DMS153 (cell line): ENCODE measurements around the gene GREM1.

Source experiments
- DNase-seq: peaks from one replicate; lab custom pipeline; 2025; lab: John Stamatoyannopoulos, UW

Gene GREM1

GRCh38 chr15:32781781-32782180 lies 64.0 kb downstream of the GREM1 start:
- no peak for DNase-seq

- no peak for DNase-seq
These were observed 66.8 kb downstream of the GREM1 start for GRCh38 chr15:32784581-32784980.

GRCh38 chr15:32786906-32787305 lies 69.1 kb downstream of the GREM1 start:
- no peak for DNase-seq

GRCh38 chr15:32787949-32788348 lies 70.1 kb downstream of the GREM1 start:
- no peak for DNase-seq

DNA sequence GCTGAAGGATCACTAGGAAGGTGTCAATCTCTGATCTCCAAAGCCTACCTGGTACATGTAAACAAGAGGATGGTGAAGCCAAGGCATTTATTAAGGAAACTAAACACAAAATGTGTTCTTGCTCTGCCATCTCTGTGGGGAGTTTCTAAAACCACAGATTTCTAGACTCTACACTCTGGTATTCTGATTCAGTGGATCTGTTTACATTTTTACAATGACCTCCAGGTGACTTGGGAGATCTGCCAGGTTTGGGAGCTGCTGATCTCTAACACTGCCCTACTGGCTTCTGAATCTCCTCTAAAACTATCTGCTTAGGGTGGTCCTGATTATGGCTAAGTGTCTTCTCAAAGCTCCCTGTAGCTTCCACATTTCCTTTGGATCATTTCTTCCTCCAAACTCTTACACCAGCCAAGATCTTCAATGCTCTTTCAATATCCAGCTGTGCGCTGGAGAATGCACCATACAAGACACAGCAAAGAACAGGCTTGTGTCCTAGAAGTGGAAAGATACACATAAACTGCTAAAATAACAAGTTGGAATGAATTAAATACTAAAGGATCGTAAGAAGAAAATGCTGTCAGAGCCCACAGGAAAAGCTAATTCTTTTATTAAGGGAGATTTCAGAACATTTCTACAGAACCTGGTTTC lies 72.7 kb downstream of the GREM1 start:
- DNase-seq, result no peak

DNA sequence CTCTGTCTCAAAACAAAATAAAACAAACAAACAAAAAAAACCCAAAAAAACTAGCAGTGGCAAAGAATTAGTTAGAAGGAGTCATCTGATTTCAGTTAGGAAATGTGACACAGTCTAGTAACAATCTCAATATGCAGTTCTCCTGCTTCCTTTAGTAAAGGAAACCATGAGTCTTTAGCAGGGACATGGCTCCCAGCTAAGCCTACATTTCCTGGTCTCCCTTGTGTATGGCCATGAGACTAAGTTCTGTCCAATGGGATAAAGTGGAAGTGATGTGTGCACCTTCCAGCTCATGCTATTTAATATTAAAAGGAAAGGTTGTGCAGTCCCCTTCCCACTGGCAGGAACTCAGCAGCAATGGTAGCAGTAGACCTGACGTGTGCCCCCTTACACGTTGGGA lies 74.6 kb downstream of the GREM1 start:
- DNase-seq, result no peak
